Measurements from ENCODE around the gene PIEZO1. TPM values are rescaled to one million over a fixed set of nuclear protein-coding genes. Genes with fewer than 3 reads are reported as not detected.

PIEZO1 gene
- total RNA-seq, 6 experiments from 2014 or later = 48.9 to 91.9 (median 64.4) TPM

DNA sequence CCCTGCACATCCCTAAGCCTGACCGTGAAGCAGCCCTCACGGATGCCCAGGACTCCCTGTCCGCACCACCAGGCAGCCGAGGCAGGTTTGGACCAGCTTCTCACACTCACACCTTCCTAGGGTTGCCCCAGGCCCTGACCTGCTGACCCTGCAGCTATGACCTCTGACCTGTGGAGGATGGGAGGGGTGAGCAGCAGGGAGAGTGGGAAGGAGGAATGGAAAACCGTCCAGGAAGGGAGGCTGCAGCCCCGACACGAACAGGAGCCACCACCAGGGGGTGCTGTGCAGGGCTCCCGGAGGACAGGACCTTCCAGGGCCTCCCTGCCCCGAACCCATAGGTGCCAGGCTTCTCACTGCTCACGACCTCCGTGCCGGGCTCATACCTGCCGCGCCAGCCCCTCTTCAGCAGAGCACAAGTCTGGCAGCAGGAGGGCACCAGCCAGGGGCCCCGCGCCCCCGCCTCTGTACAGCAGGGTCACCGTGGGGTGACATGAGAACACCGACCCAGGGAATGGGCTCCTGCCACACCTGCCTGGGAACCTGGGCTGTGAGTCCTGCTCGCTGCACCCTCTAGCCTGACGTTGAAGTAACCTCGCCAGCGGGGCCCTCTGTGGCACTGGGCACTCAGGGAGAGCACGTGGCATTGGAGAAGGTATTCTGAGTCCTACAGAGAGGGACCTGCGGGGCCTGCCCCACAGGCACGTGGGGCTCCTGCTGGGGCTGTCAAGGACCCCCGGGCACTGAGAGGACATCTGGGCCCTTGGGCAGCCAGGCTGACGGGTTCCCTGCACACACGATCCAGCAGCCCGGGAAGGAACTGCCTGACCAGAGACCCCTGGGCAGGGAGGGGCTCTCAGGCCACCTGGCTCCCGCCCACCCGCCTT is 41.1 kb downstream of the PIEZO1 start:
- TF ChIP-seq CTCF (IDR thresholded peaks at IDR 0.05) (peak; percentile 74 to 92 (median 87)), POLR2A (IDR thresholded peaks at IDR 0.05) (no peak)
- Histone ChIP-seq H3K36me3 (peaks cover 0 to 6% (median 0%) of the 10 kb centered on the region in 4 donors), H3K9me3 (no peaks in the 10 kb centered on the region), H3K4me1 (peaks cover 0 to 6% (median 3%) of the 10 kb centered on the region in 4 donors), H3K4me3 (no peak overlapping the region), H3K27ac (no peak overlapping the region), H3K27me3 (no peaks in the 10 kb centered on the region)
- ATAC-seq = peak; percentile 74 to 86 (median 82)
- DNase-seq = peak; percentile 82 to 83 (median 82)
- intact Hi-C loops (cut with DNase I) = loop anchor here in 1 of 2 donors (5.0 kb wide), 1 partner anchor 43 kb away; the partner anchor contains the start of gene PIEZO1
- WGBS (ENCODE audit: insufficient coverage, low coverage, low lambda C conversion rate, missing lambda C conversion rate) = 48% methylated on average over 10 of the region's 32 CpGs

DNA sequence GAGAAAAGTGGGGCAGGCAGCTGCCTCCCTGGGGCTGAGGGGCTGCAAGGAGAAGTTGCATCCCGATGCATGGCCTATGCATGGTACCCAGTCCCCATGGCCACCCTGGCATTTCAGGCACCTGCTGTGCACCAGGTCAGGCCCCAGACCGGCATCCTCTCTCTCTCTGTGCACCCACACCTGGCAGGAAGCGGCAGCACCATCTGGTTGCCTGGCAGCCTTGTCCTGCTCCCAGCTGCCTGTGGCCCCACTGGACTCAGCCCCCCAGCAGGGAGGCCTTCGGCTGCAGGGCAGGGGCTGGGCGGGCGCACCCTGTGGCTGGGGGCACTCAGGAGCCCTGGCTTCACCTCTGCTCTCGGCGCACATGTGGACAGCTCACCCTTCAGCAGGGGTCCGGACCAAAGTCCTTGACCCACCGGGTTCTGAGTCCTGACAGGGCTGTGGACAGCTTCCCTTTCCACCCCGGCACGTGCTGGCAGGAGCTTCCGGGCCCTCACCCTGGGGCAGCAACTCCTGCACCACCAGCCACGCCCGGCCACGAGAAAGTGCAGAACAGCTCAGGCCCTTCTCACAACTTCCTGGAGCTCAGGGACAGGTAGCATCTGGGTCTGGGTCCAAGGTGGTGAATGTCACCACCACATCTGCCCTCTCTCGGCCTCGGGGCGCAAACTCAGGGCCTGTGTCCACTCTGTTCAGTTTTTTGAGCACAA is 42.0 kb downstream of the PIEZO1 start:
- no CpG with 5 or more reads among the region's 19 CpGs for WGBS (ENCODE audit: insufficient coverage, low coverage, low lambda C conversion rate, missing lambda C conversion rate)
- H3K27ac ChIP-seq = no peak overlapping the region
- H3K4me1 ChIP-seq = peaks cover 0 to 6% (median 3%) of the 10 kb centered on the region in 4 donors
- ATAC-seq (no peak), DNase-seq (no peak)
- H3K27me3 ChIP-seq = no peaks in the 10 kb centered on the region
- TF ChIP-seq CTCF (IDR thresholded peaks at IDR 0.05) (no peak), POLR2A (IDR thresholded peaks at IDR 0.05) (no peak)
- H3K4me3 ChIP-seq = no peak overlapping the region
- intact Hi-C loops (cut with DNase I) = loop anchor here in 1 of 2 donors (5.0 kb wide), 1 partner anchor 44 kb away; the partner anchor contains the start of gene PIEZO1
- H3K9me3 ChIP-seq = no peaks in the 10 kb centered on the region
- peaks cover 0 to 6% (median 0%) of the 10 kb centered on the region in 4 donors for H3K36me3 ChIP-seq

DNA sequence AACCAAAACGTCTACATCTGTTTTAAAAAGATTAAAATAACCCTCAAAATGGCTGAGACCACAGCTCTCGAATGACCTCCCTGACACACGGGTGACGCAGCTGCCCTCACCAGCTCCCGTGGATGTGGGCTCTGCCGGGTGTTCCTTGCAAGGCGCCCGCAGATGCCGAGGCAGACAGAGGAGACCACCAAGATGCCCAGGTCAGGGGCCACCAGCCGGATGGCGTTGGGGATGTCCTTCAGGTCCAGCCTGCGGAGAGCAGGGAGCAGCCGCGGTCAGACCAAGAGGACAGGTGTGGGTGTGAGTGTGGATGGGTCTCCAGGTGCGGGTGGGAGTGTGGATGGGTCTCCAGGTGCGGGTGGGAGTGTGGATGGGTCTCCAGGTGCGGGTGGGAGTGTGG is 43.7 kb downstream of the PIEZO1 start:
- ATAC-seq = no peak
- no peak for TF ChIP-seq POLR2A (IDR thresholded peaks at IDR 0.05)
- no peak for TF ChIP-seq CTCF (IDR thresholded peaks at IDR 0.05)
- Histone ChIP-seq H3K9me3 (no peaks in the 10 kb centered on the region), H3K4me1 (peaks cover 0 to 6% (median 3%) of the 10 kb centered on the region in 4 donors), H3K27me3 (no peaks in the 10 kb centered on the region), H3K4me3 (no peak overlapping the region), H3K27ac (no peak overlapping the region), H3K36me3 (peaks cover 0 to 6% (median 0%) of the 10 kb centered on the region in 4 donors)
- intact Hi-C loops (cut with DNase I) = loop anchor here in 1 of 2 donors (5.0 kb wide), 1 partner anchor 46 kb away; the partner anchor contains the start of gene PIEZO1
- no peak for DNase-seq
- WGBS (ENCODE audit: insufficient coverage, low coverage, low lambda C conversion rate, missing lambda C conversion rate) = 92% methylated on average over 15 of the region's 17 CpGs

DNA sequence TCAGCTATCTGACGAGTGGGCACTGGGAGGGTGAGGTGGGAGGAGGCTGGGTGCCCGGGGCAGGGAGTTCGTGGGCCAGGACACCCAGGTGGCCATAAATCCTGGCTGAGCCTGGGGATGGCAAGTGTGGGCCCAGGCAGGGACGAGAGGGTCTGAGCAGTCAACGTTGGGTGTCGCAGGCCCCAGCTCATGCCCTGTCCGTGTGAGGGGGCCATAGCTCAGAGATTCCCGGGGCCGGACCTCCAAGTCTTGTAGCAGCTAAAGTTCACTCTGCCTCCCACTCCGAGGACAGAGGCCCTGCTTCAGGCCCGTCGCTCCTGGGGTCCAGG is 44.3 kb downstream of the PIEZO1 start:
- TF ChIP-seq CTCF (IDR thresholded peaks at IDR 0.05) = no peak
- no peak for TF ChIP-seq POLR2A (IDR thresholded peaks at IDR 0.05)
- peaks cover 0 to 6% (median 3%) of the 10 kb centered on the region in 4 donors for H3K4me1 ChIP-seq
- no peak for DNase-seq
- intact Hi-C loops (cut with DNase I) = loop anchor here in 1 of 2 donors (5.0 kb wide), 1 partner anchor 47 kb away; the partner anchor contains the start of gene PIEZO1
- H3K36me3 ChIP-seq = peaks cover 0 to 6% (median 3%) of the 10 kb centered on the region in 4 donors
- H3K9me3 ChIP-seq = no peaks in the 10 kb centered on the region
- no peak for ATAC-seq
- H3K27me3 ChIP-seq = no peaks in the 10 kb centered on the region
- no peak overlapping the region for H3K27ac ChIP-seq
- no CpG with 5 or more reads among the region's 12 CpGs for WGBS (ENCODE audit: insufficient coverage, low coverage, low lambda C conversion rate, missing lambda C conversion rate)
- H3K4me3 ChIP-seq = no peak overlapping the region

Data from right lobe of liver (tissue), 6 donors.